ENCODE results near the gene MED15. TPM values are rescaled to one million over a fixed set of nuclear protein-coding genes. Genes with fewer than 3 reads are reported as not detected.
"Not testable (repeated sequence)": the region's sequence is repeated elsewhere in the genome, so short reads cannot be mapped to it uniquely, and the experiment has no call there.

MED15 gene
- total RNA-seq, 1 experiment from 2014 or later = 42.1 TPM

DNA sequence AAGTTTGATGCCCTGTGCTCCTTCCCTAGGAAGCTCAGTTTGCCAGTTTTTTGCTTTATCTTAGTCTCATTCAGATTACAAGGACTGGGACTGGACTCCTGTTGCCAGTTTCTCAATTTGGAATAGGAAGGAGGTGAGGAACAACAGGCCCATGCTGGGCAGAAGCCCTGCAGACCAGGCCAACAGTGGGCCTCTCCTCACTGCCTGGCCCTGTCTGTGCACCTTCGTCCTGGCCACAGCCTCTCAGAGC lies 23.7 kb downstream of the MED15 start:
- DNase-seq (ENCODE audit: low read depth) = no peak

DNA sequence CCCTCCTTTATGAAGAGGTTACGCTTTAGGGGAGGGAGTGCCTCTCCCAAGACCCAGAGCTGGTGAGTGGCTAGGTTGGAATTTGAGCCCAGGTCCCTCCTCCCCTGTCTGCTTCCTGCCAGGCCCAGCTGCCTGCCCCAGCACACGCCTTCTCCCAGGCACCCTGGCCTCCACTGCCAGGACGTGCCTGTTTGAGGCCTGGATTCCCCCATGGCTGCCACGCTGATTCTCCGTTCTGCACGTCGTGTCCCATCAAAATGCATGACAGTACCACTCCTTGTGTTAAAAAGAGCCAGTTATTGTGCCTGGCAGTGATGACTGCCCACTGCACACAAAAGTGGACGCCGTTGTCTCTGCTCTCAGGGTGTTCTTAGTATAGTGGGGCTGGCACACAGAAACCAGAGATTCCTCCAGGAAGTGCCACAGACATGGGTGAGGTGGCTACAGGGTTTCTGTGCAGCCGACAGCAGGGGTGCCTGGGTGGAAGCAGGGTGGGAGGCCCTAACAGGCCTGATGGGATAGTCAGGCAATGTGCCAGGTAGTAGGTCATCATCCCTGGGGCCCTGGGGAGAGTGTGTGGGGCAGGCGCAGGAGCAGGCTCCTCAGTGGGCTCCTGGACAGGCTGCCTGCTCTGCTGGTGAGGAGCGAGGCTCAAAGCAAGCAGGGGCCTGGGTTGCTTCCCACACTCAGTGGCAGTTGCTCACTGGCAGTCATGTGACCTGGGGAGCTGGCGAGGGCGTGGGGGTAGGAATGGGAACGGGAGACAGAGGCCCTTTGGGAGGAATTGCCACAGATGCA lies 24.2 kb downstream of the MED15 start:
- DNase-seq (ENCODE audit: low read depth) = peak; percentile 93

DNA sequence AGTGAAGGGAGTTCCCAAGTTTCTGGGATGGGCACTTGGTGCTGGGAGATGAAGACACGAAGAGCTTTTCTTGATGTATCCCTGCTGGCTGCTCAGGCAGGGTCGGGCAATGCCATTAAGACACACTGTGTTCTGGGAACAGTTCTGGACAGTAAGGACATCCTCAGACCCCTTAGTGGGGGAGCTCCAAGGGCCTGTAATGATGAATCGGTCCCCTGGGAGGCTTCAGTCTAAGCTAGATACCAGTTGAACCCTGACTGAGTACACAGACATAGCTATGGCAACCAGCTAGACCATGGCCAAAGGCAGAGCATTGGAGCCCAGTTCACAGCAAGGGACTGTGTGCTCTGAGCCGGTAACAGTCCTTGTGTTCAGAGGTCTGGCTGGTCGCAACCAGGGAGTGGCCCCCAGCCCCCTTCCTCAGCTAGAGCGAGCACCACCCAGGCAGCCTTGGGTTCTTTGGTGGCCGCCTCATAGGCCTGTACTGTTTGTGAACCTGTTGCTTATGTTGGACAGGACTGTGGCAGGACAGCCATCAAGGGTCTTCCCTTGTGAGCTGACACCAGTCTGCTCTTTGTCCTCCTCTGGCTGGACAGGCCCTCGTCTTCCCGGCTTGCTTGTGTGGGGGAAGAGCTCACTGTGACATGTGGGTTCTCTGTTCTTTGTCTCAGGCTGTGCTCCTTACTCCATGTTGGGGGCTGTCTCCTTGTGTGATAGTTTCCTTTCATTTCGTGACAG lies 25.0 kb downstream of the MED15 start:
- DNase-seq (ENCODE audit: low read depth) = peak; percentile 55

DNA sequence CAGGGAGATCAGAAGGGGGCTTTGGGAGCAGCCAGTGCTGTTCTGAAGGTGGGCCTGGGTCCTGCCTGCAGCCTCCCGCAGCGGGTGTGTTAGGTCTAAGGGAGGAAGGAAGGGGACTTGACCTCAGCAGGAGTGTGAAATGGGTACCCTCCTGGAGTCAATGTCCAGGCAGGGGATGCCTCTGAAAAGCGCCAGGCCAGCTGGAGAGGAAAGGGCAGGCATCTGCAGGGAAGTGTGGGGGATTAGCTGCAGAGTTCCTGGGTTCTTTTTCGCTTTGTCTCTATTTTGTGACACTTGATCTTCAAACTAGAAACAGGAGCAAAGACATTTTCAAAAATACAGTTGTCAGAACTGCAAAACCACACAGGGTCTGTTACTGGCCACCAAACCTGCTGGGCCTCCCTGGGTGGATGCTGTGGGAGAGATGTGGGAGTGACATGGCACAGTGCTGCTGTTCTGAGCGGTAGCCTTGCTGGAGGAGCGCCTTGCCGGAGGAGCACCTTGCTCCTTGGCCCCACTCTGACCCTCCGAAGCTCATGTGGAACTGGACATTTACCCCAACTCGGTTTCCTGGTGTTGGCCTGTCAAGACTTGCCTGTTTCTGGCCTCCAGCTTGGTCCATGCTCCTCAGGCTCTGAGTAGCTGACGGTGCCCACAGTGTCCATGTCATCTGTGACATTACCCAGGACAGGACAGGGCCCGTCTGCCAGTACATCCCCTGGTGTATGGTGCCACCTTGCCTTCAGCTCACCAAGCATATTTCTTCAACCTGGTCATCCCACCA lies 25.9 kb downstream of the MED15 start:
- DNase-seq (ENCODE audit: low read depth) = no peak

DNA sequence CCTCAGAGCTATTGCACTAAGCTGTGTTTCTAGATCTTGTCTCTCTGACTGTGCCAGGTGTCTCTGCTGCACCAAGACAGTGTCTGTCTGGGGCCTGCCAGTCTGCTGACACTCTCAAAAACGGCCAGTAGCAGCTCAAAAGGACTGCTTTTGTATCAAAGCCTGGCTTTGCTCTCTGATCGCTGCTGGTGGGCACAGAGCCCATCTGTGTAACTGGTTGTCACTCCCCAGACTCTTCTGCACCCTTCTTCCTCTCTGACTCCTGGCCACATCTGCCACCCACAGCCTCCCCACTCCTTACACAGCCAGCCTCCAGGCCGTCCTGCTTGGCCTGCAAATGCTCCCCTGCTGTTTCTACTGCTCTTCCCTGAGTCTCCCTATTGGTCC lies 26.5 kb downstream of the MED15 start:
- DNase-seq (ENCODE audit: low read depth) = no peak

DNA sequence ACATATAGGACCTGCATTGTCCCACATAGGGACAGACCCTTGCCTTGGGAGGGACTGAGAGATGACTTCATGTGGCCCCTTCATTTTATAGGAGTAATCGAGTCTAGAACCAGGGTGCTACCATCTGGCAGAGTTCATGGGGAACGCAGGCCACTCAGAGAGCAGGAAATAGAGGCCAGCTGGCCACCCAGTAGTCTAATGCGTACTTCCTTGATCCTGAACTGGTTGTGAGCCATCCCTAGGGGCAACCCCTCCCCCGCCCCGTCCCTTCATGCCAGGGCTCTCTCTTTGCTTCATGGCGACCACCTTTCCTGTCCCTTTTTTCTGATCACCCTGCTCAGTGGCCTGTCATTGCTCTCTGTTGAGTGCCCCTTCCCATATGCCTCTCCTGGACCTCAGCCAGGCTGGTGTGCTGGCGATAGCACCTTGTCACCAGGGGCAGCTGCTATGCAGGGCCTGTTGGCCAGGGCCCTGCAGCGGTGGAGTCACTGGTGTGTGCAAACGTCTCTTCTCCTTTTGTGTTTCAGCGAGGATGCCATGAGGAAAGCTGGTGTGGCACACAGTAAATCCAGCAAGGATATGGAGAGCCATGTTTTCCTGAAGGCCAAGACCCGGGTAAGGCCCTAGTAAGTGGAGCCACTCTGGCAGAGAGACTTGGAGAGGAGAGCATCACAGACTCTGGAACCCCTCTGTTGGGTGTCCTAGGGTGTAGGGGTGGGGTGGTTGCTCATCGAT lies 29.3 kb downstream of the MED15 start:
- no peak for DNase-seq (ENCODE audit: low read depth)

DNA sequence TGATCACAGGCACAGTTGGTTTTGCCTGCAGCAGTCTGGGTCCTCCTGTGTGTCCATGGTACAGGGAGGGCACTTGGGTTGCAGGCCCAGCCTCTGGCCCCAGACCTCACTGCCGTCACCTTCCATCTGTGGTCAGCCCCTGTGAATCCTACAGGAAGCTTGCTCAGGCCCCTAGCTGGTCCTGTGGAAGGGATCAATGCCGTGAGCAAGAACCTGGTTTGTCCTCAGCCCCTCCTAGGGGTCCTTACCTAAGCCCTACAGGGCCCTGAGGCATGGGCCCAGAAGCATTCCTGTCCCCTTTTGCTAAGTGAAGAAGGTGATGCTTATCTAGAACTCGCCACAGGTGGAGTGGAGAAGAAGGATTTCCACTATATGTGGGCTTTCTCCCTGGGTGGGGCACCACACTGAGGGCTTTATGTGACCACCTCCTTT lies 29.9 kb downstream of the MED15 start:
- DNase-seq (ENCODE audit: low read depth) = no peak

DNA sequence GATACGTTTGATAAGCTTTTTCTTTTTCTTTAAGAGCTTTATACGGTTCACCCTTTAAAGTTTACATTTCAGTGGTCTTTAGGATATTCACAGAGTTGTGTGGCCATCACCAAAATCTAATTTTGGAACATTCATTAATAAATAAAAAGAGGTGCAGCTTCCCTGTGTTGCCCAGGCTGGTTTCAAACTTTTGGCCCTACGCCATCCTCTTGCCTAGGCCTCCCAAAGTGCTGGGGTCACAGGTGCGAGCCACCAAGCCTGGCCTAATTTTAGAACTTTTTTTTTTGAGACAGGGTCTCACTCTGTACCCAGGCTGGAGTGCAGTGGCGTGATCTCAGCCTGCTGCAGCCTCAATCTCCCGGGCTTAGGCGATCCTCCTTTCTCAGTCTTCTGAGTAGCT lies 30.6 kb downstream of the MED15 start:
- DNase-seq (ENCODE audit: low read depth) = no peak

DNA sequence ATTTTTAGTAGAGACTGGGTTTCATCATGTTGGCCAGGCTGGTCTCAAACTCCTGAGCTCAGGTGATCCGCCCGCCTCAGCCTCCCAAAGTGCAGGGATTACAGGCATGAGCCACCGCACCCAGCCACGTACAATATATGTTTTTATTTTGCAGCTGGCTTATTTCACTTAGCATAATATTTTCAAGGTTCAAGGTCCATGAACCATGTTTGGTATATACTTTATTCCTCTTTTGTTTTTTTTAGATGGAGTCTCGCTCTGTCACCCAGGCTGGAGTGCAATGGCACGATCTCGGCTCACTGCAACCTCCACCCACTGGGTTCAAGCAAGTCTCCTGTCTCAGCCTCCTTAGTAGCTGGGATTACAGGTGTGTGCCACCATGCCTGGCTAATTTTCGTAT lies 31.5 kb downstream of the MED15 start:
- DNase-seq (ENCODE audit: low read depth) = not testable (repeated sequence)

DNA sequence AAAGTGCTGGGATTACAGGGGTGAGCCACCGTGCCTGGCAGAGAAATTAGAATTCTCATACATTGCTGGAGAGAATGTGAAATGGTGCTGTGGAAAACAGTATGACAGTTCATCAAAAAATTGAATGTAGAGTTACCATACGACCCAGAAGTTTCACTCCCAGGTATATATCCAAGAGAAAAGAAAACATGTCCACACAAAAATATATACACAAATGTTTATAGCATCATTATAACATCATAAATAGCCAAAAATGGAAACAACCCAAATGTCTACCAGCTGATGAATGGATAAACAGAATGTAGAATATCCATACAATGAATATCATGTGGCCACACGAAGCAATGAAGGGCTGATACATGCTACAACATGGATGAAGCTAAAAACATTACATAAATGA lies 34.6 kb downstream of the MED15 start:
- no peak for DNase-seq (ENCODE audit: low read depth)

DNA sequence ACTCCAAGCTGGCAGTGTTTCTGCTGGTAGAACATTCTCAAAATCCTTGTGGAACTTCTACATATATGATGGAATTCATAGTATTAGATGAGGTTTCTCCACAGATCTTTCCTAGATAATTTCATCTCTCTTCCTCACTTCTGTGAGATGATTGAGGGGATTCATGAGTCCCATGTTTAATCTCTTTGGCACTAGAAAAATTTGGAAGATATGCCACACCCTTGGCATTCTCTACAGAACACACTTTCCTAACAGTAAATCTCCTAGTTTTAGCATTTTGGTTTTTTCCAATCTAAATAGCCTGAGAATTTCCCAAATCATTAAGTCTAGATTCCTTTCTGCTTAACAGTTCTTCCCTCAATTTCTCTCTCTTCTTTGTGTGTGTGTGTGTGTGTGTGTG lies 35.3 kb downstream of the MED15 start:
- DNase-seq (ENCODE audit: low read depth) = no peak

DNA sequence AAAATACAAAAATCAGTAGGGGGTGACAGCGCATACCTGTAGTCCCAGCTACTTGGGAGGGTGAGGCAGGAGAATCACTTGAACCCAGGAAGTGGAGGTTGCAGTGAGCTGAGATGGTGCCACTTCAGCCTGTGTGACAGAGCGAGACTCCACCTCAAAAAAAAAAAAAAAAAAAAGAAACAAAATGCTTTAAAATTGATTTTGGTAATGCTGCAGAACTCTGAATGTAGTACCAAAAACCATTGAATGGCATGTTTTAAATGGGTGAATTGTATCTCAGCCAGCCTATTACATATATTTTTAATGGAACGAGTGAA lies 37.9 kb downstream of the MED15 start:
- DNase-seq (ENCODE audit: low read depth) = not testable (repeated sequence)

DNA sequence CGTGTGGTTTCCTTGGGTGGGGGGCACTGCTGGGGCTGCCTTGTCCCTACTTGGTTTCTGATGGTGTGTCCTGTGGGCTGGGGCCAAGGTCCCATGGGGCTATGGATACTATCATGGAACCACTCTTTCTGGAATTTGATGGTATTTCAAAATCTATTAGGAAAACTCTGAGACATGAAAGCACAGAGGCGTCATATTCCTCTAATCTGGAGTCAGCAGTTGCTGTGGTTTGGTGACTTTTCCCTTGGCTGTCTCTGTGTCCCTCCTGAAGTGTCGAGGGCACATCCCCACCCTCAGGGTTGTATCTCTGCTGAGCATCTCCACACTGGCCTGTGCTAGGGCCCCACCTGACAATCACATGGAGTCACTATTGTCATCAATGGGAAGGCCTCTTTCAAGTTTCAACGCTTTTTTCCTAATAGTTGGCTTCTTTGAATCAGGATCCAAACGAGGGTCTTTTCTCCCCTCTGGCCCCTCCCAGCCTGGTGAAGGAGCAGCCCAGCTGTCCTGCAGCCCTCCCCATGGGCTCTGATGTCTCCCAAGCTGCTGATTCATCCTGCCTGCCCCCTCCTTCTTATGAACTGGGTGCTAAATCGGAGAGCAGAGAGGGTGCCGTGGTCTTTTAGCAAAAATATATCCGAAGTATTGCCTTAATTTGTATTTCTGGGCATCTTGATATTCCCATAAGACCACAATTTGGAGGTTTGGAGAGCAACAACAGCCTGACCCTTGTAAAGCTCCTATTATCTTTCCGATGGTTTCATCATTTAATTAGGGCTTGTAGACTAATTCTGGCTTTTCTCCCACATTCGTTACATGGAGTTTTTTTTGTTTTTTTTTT lies 38.5 kb downstream of the MED15 start:
- DNase-seq (ENCODE audit: low read depth) = no peak

DNA sequence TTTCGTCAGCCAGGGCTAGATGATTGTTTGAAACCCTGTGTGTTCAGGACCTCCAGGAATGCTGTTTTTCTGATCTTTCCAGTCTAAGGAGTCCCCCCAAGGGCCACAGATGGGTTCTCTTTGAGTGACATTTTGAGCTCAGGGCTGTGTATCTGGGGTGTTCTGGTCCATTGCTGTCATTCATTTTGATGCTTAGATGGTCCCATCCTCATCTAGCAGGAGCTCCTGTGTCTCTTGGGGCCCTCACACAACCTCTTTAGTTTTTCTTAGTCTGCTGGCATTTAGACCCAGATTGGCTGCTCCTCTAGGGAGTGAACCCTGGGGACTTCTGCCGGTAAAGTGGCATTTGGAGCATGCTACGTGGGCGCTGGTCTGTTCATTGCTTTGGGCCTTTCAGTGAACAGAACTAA lies 39.1 kb downstream of the MED15 start:
- no peak for DNase-seq (ENCODE audit: low read depth)

DNA sequence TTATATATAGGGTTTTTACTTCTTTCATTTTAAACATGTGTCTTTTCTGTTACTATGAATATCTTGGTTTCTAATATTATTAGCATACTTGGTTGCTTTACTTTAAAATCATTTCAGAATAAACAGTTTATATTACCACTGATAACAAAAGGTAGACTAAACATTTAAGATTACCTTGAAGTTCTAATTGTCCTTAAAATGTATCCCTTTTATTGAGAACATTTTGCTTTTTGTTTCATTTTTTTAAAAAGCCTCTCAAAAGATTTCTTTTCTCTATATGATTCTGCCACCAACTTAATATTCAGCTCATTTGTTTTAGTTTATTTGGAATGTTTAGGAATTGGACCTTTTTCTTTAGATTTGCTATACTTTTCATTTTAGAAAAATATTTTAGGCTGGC lies 39.6 kb downstream of the MED15 start:
- no peak for DNase-seq (ENCODE audit: low read depth)

DNA sequence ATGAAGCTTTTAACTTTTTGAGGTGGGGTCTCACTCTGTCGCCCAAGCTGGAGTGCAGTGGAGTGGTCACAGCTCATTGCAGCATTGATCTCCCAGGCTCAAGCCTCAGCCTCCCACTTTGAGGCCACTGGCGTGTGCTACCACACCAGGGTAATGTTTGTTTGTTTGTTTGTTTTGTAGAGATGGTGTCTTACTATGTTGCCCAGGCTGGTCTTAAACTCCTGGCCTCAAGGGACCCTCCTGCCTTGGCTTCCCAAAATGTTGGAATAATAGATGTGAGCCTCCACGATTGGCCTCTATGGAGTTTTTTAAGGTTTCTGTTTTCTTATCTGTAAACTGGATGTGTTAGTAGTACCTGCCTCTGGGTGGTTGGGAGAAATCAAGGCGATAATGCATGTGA lies 41.4 kb downstream of the MED15 start:
- DNase-seq (ENCODE audit: low read depth) = no peak

DNA sequence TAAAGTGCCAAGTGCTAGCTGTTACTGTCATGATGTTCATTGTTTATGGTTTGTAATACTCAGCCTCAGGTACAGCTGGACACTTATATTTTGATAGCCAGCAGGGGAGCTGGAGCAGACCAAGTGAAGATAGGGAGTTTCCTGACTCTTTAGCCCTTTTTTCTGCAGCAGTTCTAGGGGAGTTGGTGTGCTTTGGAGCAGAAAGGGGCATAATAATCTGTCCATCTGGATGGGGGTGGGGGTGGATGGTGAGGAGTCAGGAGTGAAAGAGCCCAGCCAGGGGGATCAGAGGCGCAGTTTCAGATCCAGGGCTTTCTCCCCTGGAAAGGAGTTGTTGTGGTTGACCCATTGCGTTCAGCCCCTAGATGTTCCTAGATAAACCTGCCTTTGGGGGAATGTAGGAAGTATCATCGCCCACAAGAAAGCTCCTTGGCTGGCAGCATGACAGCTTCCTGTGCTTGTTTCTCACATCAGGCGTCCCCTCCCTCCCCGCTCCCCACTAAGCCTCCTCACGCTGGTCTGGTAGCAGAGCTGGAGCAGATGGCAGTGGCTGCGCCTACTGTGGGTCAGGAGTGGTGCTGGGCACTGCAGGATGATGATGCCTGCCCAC lies 41.9 kb downstream of the MED15 start:
- DNase-seq (ENCODE audit: low read depth) = peak; percentile 79

DNA sequence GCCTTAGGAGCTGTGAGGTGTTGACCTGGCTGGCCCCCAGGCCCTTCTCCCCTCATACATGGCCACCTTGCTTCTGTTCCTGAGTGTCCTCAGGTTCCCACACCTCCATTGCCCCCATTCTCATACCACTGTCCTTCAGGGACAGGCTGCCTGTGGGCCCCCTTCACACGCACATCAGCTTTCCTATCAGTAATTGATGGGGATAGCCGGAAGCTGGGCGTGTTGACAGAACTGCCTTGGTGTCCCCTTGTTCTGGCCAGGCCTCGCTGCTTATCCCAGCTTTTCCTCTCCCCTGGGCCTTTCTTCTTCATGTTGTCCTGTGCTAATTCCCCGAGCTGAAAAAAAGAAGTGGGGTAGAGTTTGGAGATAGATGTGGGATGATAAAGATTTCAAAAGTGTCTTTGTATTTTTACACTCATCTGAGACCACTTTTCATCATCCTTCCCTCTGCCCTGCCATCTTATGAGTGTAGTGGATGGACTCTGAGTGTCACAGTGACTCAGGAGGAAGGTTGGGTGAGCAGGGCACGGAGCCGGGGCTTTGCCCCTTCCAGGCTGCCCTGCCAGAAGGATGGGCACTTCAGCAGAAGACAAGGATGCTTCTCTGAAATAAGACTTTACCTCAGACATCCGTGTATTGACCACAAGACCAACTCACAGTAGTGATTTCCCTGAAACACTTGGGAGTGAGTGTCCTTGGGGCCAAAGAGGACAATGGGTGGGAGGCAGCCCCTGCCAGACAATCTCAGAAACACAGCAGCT lies 42.8 kb downstream of the MED15 start:
- DNase-seq (ENCODE audit: low read depth) = no peak

DNA sequence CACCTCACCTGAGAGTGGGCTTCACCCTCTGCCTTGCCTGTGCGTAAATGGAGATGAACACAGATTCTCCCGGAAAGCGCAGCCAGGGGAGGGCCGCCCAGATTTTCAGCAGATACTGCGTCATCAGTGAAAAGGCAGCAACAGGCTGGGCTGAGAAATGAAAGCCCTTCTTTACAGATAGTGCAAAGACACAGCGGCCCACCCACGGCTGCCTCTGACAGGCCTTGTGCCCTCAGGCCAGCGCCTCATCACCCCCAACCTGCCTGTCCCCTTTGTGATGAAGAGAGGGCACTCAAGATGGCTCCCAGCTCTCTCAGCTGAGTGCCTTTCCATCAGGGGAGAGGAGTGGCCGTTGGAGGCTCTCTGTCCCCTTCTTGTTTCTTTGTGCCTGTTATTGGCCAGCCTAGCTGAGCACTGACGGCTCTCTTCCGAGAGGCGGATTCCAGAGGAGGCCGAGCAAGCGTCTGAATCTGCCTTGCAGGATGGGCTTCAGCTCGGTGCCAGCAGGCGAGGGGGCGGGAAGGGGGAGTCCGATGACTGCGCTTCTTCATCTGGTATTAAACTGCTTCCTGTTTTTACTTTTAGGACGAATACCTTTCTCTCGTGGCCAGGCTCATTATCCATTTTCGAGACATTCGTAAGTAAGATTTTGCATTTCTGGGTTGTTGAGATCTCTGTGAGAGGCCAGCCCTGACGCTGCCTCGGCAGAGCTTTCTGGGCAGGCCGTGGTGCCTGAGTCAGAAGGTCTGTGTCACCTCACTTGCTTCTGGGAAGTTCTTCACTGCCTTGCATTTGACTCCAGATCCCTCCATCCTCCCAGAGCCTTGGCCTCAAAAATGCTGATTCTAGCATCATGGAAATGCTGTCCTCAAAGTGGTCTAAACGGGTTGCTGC lies 43.7 kb downstream of the MED15 start:
- peak; percentile 58 for DNase-seq (ENCODE audit: low read depth)
